Stimulated activated CD8-positive, alpha-beta memory T cell treated with anti-CD3 and anti-CD28 coated beads, Interleukin-15, amount 100 ng/mL, for 4 hours (primary cell): ENCODE measurements around the gene EDDM3A.
"Not testable (repeated sequence)": the region's sequence is repeated elsewhere in the genome, so short reads cannot be mapped to it uniquely, and the experiment has no call there.

Experiments
- DNase-seq, 2 donors: peaks; one replicate each; pipeline ENCODE4 v3.0.0-alpha.2; 2020; ENCODE audit warnings: low read depth in 2 of 2

EDDM3A gene

GRCh38 chr14:20733684-20734429 lies 11.8 kb upstream of the EDDM3A start:
- DNase-seq, result no peak

GRCh38 chr14:20734430-20734806 lies 11.3 kb upstream of the EDDM3A start:
- no peak for DNase-seq

GRCh38 chr14:20738292-20738691 lies 7.4 kb upstream of the EDDM3A start:
- not testable (repeated sequence) for DNase-seq

- no peak for DNase-seq
These were observed 3.6 kb upstream of the EDDM3A start for GRCh38 chr14:20742132-20742531.

DNA sequence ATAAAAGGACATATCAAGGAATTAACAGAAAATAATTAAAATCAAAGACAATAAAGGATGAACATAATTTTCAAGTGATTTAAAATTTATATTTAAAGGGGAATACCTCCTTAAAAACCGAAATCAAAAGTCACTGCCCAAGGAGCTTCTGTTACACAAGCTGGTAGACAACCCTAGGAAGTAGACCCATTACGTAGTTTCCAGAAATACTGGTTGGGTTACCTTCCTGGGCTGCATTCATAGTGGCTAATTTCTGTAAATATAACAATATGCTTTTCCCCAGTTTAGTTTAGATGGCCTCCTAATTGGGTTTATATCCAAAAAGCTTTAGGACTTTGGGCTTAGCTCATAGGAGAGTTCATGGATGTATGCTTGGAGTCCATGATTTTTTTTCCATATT lies 2.1 kb upstream of the EDDM3A start:
- DNase-seq, result no peak

DNA sequence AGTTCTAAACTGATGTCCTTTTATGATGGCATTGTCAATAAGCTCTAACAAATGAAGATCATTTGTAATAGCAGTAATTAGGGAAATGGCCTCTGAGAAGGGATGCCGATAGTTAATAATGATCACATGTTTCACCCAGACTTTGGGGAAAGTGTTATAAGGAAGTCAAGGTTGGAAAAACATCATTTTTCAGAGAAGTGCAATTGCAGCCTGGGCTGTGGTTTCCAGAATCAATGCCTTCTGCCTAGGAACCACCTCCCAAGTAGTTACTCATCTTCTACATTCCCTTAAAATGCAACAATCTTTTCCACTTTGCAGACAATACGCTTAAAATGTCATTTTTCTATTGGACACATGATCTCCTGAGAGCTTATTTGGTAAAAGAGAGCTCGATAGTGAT lies 879 bp downstream of the EDDM3A start:
- no peak for DNase-seq

DNA sequence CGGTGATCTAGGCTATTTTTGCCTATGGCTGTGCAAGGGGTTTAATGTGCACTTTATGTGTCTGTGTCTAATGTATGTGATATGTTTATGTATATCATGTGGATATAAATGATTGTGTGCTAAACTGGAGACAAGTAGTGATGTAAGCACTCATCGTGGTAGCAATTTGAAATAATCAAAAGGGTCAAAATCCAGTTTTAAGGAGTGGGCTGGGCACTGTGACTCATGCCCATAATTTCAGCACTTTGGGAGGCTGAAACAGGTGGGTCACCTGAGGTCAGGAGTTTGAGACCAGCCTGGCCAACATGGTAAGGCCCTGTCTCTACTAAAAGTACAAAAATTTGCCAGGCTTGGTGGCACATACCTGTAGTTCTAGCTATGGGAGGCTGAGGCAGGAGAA lies 2.8 kb downstream of the EDDM3A start:
- no peak for DNase-seq

GRCh38 chr14:20750194-20750593 lies 4.5 kb downstream of the EDDM3A start:
- DNase-seq, result no peak

DNA sequence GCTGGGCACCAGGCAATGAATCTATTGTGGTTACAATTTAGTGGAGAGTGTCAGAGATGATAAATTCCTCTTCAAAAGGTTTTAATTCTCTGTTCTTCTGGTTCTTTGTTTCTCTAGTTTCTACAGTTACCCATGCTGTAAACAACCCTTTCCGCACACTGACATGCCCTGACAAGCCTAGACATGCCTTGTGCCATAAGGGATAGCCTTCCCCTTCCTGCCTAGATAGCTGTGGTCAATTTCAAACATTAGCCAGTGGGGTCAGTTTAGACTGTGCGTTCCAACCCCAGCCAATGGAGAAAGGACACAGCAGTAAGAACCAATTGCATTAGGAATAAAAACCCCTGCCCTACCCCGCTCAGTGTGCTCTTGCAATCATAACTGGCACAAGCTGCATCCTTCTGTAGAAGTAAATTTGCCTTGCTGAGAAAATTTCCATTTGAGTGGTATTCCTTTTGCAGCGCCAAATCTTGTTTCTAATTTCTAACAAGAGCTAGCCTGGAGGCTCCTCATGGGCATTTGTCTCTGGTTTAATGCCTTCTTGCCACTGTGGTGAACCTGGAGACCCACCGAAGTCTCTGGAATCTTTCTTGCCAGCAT lies 6.4 kb downstream of the EDDM3A start:
- DNase-seq, result no peak

- no peak for DNase-seq
These were observed 8.6 kb downstream of the EDDM3A start for GRCh38 chr14:20754308-20754707.

GRCh38 chr14:20755037-20755436 lies 9.3 kb downstream of the EDDM3A start:
- DNase-seq, result no peak

DNA sequence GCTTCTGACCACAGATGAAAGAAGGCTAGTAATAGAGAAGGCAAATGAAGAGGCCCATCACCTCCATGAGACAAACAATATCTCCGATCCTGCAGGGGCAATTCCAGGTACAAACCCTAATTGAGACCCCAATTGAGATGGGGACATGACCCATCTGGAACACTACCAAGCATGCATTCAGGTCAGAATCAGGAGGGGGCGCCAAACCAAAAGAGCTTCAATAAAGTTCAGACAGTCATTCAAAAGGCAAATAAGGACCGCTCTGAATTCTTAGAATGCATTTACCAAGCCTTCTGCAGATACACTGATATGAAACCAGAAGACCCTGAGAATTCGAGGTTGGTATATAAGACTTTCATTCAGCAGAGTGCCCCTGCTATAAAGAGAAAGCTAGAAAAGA lies 12.3 kb downstream of the EDDM3A start:
- DNase-seq, result no peak

- DNase-seq, result not testable (repeated sequence)
These were observed 13.8 kb downstream of the EDDM3A start for GRCh38 chr14:20759465-20759864.

DNA sequence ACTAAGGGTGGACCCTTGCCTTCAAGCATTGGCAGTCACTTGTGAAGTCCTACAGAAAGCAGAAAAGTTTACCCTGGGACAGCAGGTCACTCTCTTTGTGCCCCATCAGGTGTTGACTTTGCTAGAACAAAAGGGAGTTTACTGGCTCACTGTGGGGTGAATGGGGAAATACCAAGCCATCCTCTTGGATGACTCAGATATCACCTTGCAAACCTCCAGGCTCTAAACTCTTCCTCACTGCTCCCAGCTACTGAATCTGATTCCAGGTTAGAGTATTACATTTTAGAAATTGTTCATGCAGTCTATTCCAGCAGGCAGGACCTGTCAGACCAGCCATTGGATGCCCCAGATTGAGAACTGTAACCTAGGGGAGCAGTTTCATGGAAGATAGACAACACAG lies 15.3 kb downstream of the EDDM3A start:
- no peak for DNase-seq

DNA sequence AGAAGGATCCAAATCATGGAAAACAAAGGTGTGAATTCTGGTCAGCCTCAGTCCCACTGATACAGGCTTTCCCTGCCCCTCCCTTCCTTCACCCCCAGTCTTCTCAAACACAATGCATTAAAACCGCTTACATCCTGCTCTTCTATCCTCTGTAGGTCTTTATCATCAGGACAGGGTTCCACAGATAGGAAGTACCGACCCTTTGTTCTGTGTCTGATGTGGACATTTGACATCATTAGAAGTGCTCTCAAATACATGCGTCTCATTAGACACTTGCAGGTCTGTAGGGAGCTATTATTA lies 22.9 kb downstream of the EDDM3A start:
- no peak for DNase-seq

DNA sequence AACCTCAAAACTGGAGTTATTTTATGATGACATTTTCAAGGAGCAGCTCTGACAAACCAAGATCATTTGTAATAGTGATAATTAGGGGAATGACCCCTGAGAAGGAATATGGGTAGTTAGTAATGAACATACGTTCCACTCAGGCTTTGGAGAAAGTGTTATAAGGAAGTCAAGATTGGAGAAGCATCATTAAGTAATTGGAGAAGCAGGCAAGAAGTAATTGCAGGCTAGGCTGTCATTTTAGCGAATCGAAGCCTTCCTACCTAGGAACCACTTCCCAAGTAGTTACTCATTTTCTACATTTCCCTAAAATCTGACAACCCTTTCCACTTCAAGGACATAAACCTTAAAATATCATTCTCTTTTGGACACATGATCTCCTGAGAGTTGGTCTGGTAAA lies 23.7 kb downstream of the EDDM3A start:
- DNase-seq, result no peak

- DNase-seq, result no peak
These were observed 27.0 kb downstream of the EDDM3A start for GRCh38 chr14:20772650-20773049.

DNA sequence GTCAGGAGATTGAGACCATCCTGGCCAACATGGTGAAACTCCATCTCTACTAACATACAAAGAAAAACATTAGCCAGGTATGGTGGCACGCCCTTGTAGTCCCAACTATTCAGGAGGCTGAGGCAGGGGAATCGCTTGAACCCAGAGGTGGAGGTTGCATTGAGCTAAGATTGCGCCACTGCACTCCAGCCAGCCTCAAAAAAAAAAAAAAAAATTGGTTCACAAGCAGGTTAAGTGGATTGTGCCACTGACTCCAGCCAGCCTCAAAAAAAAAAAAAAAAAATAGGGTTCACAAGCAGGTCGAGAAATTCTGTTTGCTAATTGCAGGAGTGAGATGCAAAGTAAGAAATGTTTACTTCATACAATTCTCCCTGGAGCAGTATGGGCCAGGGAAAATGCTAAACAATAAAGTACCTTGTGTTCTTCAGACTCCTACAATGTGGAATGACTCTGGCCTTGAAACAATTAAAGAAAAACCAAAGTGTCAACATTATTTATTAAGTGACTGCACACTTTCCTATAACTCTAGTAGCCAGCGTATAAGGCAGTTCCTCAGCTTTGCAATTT lies 28.7 kb downstream of the EDDM3A start:
- no peak for DNase-seq

DNA sequence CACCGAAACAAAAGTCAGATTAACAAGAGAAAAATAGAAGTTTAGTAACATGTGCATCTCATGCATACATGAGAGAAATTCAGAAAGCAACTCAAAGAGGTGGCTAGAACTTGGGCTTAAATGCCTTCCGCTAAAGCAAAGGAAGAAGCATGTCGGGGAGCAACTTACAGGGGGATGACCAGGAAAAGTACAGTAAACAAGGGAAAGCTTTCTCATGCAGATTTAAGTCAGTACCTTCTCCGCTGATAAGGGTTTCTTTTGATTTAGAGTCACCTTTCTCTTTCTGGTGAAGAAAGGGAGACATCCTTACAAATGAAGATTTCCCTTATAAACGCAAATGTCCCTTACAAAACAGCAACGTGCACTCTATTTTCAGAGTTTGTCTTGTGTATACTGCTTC lies 29.4 kb downstream of the EDDM3A start:
- DNase-seq, result no peak

DNA sequence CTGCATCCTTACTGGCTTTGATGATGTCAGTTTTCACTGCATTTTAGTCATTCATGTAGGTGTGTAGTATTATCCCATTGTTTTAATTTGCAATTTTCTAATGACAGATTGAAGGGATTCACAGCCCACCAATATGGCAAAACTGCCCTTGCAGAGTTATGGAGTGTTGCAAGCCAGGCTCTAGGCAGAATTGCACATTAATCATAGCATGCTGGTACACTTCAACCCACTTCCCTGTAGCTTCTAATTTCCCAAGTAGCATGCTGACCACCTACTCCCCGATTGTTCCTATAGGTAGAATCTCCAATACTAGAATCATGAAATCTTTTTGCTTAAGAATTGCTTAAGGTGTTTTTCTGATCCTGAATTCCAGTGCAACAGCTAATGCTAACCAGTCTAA lies 30.2 kb downstream of the EDDM3A start:
- DNase-seq, result no peak

GRCh38 chr14:20781803-20782202 lies 36.1 kb downstream of the EDDM3A start:
- DNase-seq, result no peak

- no peak for DNase-seq
These were observed 36.7 kb downstream of the EDDM3A start for GRCh38 chr14:20782280-20782890.

DNA sequence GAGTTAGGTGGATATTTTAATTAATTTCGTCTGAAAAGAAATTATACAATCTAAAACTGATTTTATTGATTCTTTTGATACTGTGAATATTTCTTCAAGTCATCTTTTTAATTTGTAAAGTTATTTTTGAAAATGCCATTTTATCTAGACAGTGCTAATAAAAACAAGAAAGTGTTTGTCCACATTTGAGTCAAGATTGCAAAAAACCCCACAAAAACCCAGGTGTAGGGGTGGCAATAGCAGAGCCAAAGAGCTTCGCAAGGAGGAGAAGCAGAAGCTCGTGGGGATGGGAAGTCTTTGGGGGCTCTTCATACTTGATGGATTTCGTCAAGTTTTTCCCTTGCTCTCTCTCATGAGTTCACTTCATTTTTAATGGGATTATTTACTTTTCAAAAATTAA lies 41.3 kb downstream of the EDDM3A start:
- DNase-seq, result no peak
